Measurements from ENCODE around the gene MFAP3. TPM values are rescaled to one million over a fixed set of nuclear protein-coding genes. Genes with fewer than 3 reads are reported as not detected.

Gene MFAP3
- total RNA-seq, 2 donors from 2014 or later, result 34.3 to 72.4 TPM

DNA sequence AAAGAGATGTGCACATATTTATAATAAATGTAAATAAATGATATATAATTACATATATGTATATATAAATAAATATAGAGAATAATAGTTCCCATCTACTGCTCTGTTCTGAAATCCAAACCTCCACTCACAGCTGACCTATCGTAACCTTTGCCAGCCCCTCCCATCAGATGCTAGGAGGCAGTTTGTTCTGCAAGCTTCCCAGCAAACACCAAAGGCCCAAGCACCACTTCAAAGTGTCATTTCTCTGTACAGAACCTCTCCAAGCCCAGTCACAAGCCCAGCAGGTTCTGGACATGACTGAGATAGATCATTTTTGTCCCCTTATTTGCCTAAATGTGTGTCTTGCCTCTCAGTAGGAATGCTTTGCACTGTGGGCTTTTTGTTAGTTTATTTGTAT is 62.4 kb downstream of the MFAP3 start:
- TF ChIP-seq, protein P1, sequence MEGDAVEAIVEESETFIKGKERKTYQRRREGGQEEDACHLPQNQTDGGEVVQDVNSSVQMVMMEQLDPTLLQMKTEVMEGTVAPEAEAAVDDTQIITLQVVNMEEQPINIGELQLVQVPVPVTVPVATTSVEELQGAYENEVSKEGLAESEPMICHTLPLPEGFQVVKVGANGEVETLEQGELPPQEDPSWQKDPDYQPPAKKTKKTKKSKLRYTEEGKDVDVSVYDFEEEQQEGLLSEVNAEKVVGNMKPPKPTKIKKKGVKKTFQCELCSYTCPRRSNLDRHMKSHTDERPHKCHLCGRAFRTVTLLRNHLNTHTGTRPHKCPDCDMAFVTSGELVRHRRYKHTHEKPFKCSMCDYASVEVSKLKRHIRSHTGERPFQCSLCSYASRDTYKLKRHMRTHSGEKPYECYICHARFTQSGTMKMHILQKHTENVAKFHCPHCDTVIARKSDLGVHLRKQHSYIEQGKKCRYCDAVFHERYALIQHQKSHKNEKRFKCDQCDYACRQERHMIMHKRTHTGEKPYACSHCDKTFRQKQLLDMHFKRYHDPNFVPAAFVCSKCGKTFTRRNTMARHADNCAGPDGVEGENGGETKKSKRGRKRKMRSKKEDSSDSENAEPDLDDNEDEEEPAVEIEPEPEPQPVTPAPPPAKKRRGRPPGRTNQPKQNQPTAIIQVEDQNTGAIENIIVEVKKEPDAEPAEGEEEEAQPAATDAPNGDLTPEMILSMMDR (IDR thresholded peaks at IDR 0.05), result no peak
- Histone ChIP-seq H3K4me1 (peaks cover 0 to 4% of the 10 kb centered on the region in 2 donors), H3K27me3 (no peaks in the 10 kb centered on the region), H3K27ac (no peak overlapping the region), H3K4me3 (no peak overlapping the region), H3K9me3 (no peaks in the 10 kb centered on the region), H3K36me3 (no peaks in the 10 kb centered on the region)
- no peak for DNase-seq (ENCODE audit: low spot score)

DNA sequence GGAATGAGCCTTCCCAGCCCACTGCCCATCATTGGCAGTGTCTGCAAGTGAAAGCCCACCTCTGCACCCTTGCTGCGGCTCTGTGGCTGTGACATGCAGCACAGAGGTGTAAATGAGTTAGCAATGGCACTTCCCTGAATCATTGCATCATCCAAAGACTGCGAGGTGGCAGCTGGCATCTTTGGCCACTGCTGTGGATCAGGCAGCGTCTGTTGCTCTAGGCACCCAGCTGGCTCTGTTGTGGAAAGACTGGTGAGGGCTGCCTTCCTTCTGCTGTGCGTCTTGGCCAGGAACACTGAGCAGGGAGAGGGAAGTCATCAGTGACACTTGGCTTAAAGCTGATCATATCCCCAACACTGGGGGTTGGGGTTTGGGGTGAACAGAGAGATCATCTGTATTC is 64.5 kb downstream of the MFAP3 start:
- TF ChIP-seq, protein P1 (IDR thresholded peaks at IDR 0.05), result no peak
- Histone ChIP-seq H3K4me1 (peaks cover 0 to 4% of the 10 kb centered on the region in 2 donors), H3K27ac (no peak overlapping the region), H3K36me3 (no peaks in the 10 kb centered on the region), H3K4me3 (no peak overlapping the region), H3K27me3 (no peaks in the 10 kb centered on the region), H3K9me3 (no peaks in the 10 kb centered on the region)
- no peak for DNase-seq (ENCODE audit: low spot score)

Other genes starting within 250 kb of the MFAP3 start
- 10 to 100 TPM; 11.1 to 18.5 TPM for gene FAM114A2, start 57 bp upstream of the MFAP3 start, total RNA-seq
- gene GALNT10, start 151.8 kb downstream of the MFAP3 start, total RNA-seq, result 10 to 100 TPM; 13.2 to 18.4 TPM